HCT116 (cell line): ENCODE measurements around the gene PEX10. TPM values are rescaled to one million over a fixed set of nuclear protein-coding genes. Genes with fewer than 3 reads are reported as not detected.

ENCODE experiments used
- ATAC-seq: fragments of 200-7000 bp; cut with Tn5 transposase; 2 replicates; pipeline ENCODE4 v1.9.1; 2020; ENCODE audit warnings: mild to moderate bottlenecking, moderate library complexity
- BruUV-seq: library from RNA; stranded (reverse); fragments of 400-500 nt; replicated peaks from 2 replicates; lab custom pipeline; 2021; lab: Mats Ljungman, UMichigan
- CTCF ChIA-PET: fragments of 300-600 bp; sonication (Branson Sonifier 250); formaldehyde crosslinking; loops from one replicate; lab custom pipeline; 2021; ENCODE audit warnings: antibody characterized with exemption; lab: Charles Lee
- POLR2A ChIA-PET: fragments of 300-600, 350-600 bp; sonication (Branson Sonifier 250); formaldehyde crosslinking; loops from one replicate; lab custom pipeline; 2021; ENCODE audit warnings: antibody characterized with exemption; lab: Charles Lee
- RAD21 ChIA-PET, 2 experiments: fragments of 300-600 bp; sonication (Branson Sonifier 250); formaldehyde crosslinking; loops; one replicate each; lab custom pipeline; 2023; ENCODE audit warnings: low total read pairs in 2 of 2; ENCODE audit not compliant: uncharacterized antibody in 2 of 2, unreplicated experiment in 2 of 2, low non-redundant PET in 1 of 2; lab: Charles Lee
- DNase-seq: peaks from one replicate; pipeline ENCODE4 v3.0.0-alpha.2; 2010; ENCODE audit warnings: low read depth, low spot score
- H2AFZ ChIP-seq: fragments of 200-600 bp; shearing (Covaris generic), sonication (generic); 2 replicates; pipeline ENCODE4 v1.6.1; 2017; ENCODE audit warnings: low read depth, mixed run types, mixed read lengths, antibody characterized with exemption, low read length; ENCODE audit not compliant: poor library complexity, severe bottlenecking
- H3K27ac ChIP-seq: 2 replicates; pipeline ENCODE4 v1.5.1; 2012; ENCODE audit warnings: low read depth, low read length
- H3K27me3 ChIP-seq: fragments of 200-600 bp; sonication (generic); 2 replicates; pipeline ENCODE4 v1.6.1; 2016; ENCODE audit warnings: mixed run types, low read length, mixed read lengths; ENCODE audit not compliant: insufficient read depth
- H3K36me3 ChIP-seq, 2 experiments: fragments of 200-500 bp in 1 of 2; fragments of 200-600 bp in 1 of 2; sonication (Bioruptor generic) in 1 of 2; sonication (generic) in 1 of 2; 2 replicates each; pipeline versions ENCODE4 v1.5.1 to v1.6.1; 2014 to 2016; ENCODE audit warnings: low read length in 2 of 2, inconsistent platforms in 1 of 2, mixed read lengths in 1 of 2, mixed run types in 1 of 2; ENCODE audit not compliant: insufficient read depth in 2 of 2, control insufficient read depth in 1 of 2
- H3K4me1 ChIP-seq, 2 experiments: fragments of 200-600 bp in 1 of 2; sonication (generic) in 1 of 2; 2 replicates each; pipeline versions ENCODE4 v1.5.1 to v1.6.1; 2012 to 2017; ENCODE audit warnings: low read length in 2 of 2, inconsistent platforms in 1 of 2, mild to moderate bottlenecking in 1 of 2, mixed read lengths in 1 of 2, mixed run types in 1 of 2, moderate library complexity in 1 of 2; ENCODE audit not compliant: insufficient read depth in 2 of 2, control insufficient read depth in 1 of 2
- H3K4me2 ChIP-seq: fragments of 200-600 bp; sonication (generic); 2 replicates; pipeline ENCODE4 v1.6.1; 2017; ENCODE audit warnings: mixed run types, low read length, mixed read lengths
- H3K4me3 ChIP-seq, 2 experiments: fragments of 200-600 bp in 1 of 2; sonication (generic) in 1 of 2; replicated peaks in 1 of 2; 2 replicates each; pipeline ENCODE4 v1.5.1; 2011 to 2016; ENCODE audit warnings: low read length in 2 of 2, control low read depth in 1 of 2, low read depth in 1 of 2, mild to moderate bottlenecking in 1 of 2, mixed read lengths in 1 of 2, mixed run types in 1 of 2
- H3K79me2 ChIP-seq: fragments of 200-600 bp; sonication (generic); 2 replicates; pipeline ENCODE4 v1.6.1; 2017; ENCODE audit warnings: mild to moderate bottlenecking, mixed run types, low read length, moderate library complexity, mixed read lengths; ENCODE audit not compliant: insufficient read depth
- H3K9ac ChIP-seq: fragments of 200-600 bp; sonication (generic); 2 replicates; pipeline ENCODE4 v1.6.1; 2016; ENCODE audit warnings: low read length, mixed read lengths
- H3K9me2 ChIP-seq: fragments of 200-600 bp; sonication (generic), shearing (Covaris generic); 2 replicates; pipeline ENCODE4 v1.6.1; 2017; ENCODE audit warnings: mixed run types, mild to moderate bottlenecking, moderate library complexity; ENCODE audit not compliant: insufficient read depth
- H3K9me3 ChIP-seq, 2 experiments: fragments of 200-500 bp in 1 of 2; fragments of 200-600 bp in 1 of 2; sonication (Bioruptor generic) in 1 of 2; sonication (generic) in 1 of 2; 2 replicates each; pipeline ENCODE4 v1.6.1; 2014 to 2017; ENCODE audit warnings: low read length in 2 of 2, mixed read lengths in 2 of 2, inconsistent platforms in 1 of 2, low read depth in 1 of 2, mild to moderate bottlenecking in 1 of 2, mixed run types in 1 of 2, moderate library complexity in 1 of 2; ENCODE audit not compliant: control insufficient read depth in 1 of 2, insufficient read depth in 1 of 2
- H4K20me1 ChIP-seq: fragments of 200-600 bp; sonication (generic), shearing (Covaris generic); 2 replicates; pipeline ENCODE4 v1.6.1; 2017; ENCODE audit warnings: mixed run types, mild to moderate bottlenecking, moderate library complexity; ENCODE audit not compliant: insufficient read depth
- CBX3 ChIP-seq: IDR thresholded peaks from 2 replicates; pipeline ENCODE4 v1.6.1; 2012; ENCODE audit warnings: low read depth
- CEBPB ChIP-seq: IDR thresholded peaks from 2 replicates; pipeline ENCODE4 v1.6.1; 2012; ENCODE audit warnings: low read depth
- ELF1 ChIP-seq: IDR thresholded peaks from 2 replicates; pipeline ENCODE4 v1.6.1; 2012; ENCODE audit warnings: low read depth, borderline replicate concordance
- EZH2 ChIP-seq: fragments of 200-600 bp; sonication (generic); IDR thresholded peaks from 2 replicates; pipeline ENCODE4 v1.6.1; 2017; ENCODE audit warnings: antibody characterized with exemption, mixed run types
- FOSL1 ChIP-seq: IDR thresholded peaks from 2 replicates; pipeline ENCODE4 v1.6.1; 2012; ENCODE audit warnings: low read depth
- MAX ChIP-seq: IDR thresholded peaks from 2 replicates; pipeline ENCODE4 v1.6.1; 2012
- POLR2AphosphoS5 ChIP-seq: IDR thresholded peaks from 2 replicates; pipeline ENCODE4 v1.6.1; 2011; ENCODE audit warnings: mild to moderate bottlenecking, low read depth, low read length, moderate library complexity
- RAD21 ChIP-seq: IDR thresholded peaks from 2 replicates; pipeline ENCODE4 v1.6.1; 2012; ENCODE audit warnings: low read depth, mild to moderate bottlenecking
- REST ChIP-seq: IDR thresholded peaks from 2 replicates; pipeline ENCODE4 v1.6.1; 2012; ENCODE audit warnings: low read depth
- SIN3A ChIP-seq: IDR thresholded peaks from 2 replicates; pipeline ENCODE4 v1.6.1; 2012; ENCODE audit warnings: low read depth
- SP1 ChIP-seq: IDR thresholded peaks from 2 replicates; pipeline ENCODE4 v1.6.1; 2012; ENCODE audit warnings: low read depth
- SRF ChIP-seq: IDR thresholded peaks from 2 replicates; pipeline ENCODE4 v1.6.1; 2012; ENCODE audit warnings: low read depth
- ZBTB33 ChIP-seq: IDR thresholded peaks from 2 replicates; pipeline ENCODE4 v1.6.1; 2011; ENCODE audit warnings: mild to moderate bottlenecking, low read length, moderate library complexity; ENCODE audit not compliant: insufficient replicate concordance; ENCODE audit errors: extremely low read depth
- ZFX ChIP-seq: fragments of 450-650 bp; IDR thresholded peaks from 2 replicates; pipeline ENCODE4 v1.6.1; 2017
- ZNF274 ChIP-seq: fragments of 200-500 bp; sonication (Bioruptor generic); IDR thresholded peaks from 2 replicates; pipeline ENCODE4 v1.6.1; 2014; ENCODE audit warnings: mild to moderate bottlenecking, low read depth, low read length, inconsistent platforms
- intact Hi-C: fragments of 100-400 bp; cut with micrococcal nuclease; formaldehyde crosslinking; loops from 2 replicates; pipeline ENCODE4 v1.10.0; 2022
- total RNA-seq: library from RNA; stranded (reverse); gene quantifications from one replicate; pipeline ENCODE4 v1.2.1, GENCODE V29; 2021; ENCODE audit not compliant: unreplicated experiment

The PEX10 gene
- total RNA-seq, 1 experiment from 2014 or later: 27.9 TPM

- TF ChIP-seq MAX: peak; percentile 76; the same call in 1 of the 2 replicates
- peak; percentile 86 for TF ChIP-seq SIN3A
- peak; percentile 93 for TF ChIP-seq SRF
- TF ChIP-seq POLR2AphosphoS5: peak; percentile 84
- no peak for TF ChIP-seq EZH2
- no peak; the same call in 1 of the 2 replicates for TF ChIP-seq ELF1
- TF ChIP-seq, all 23 proteins: peak for 10
Observed at GRCh38 chr1:2391041-2391930, 21.1 kb downstream of the PEX10 start, which contains the start of the genes MORN1 and RER1 (continued).

- Histone ChIP-seq H3K4me2 (peak overlapping the region; percentile 96), H4K20me1 (0 out of 2 replicates have a peak, but pooled peaks cover 7% of the 10 kb centered on the region), H2AFZ (no peak overlapping the region), H3K36me3 (peaks cover 17 to 19% of the 10 kb centered on the region in 2 experiments), H3K4me1 (peaks cover 17 to 25% of the 10 kb centered on the region in 2 experiments), H3K9me2 (no peaks in the 10 kb centered on the region), H3K9ac (no peak overlapping the region), H3K4me3 (peak overlapping the region; percentile 89 to 99), H3K9me3 (no peaks in the 10 kb centered on the region), H3K79me2 (peaks cover 49% of the 10 kb centered on the region), H3K27me3 (no peaks in the 10 kb centered on the region), H3K27ac (peak overlapping the region; percentile 85)
- no TSS peak for BruUV-seq
- intact Hi-C loops: no loop called here
- POLR2A ChIA-PET: interaction anchor here (0.5 kb wide), 1 partner anchor 529 kb away, joined by 3 read pairs; no protein-coding TSS in a partner anchor
- ATAC-seq (no peak), DNase-seq (no peak)
- CTCF ChIA-PET: interaction anchor here (2.2 kb wide), 1 partner anchor 8 kb away, joined by 16 read pairs; no protein-coding TSS in a partner anchor
- RAD21 ChIA-PET: no interaction called here
- TF ChIP-seq CBX3: no peak
- TF ChIP-seq REST: no peak
- TF ChIP-seq ZFX: no peak
- TF ChIP-seq RAD21: no peak
- TF ChIP-seq MAX: no peak
- TF ChIP-seq SP1: no peak
- no peak for TF ChIP-seq ZNF274
- TF ChIP-seq ELF1: no peak
- no peak for TF ChIP-seq CEBPB
- no peak for TF ChIP-seq FOSL1
- TF ChIP-seq ZBTB33: no peak
- TF ChIP-seq EZH2: no peak
Observed at GRCh38 chr1:2389644-2390043, 22.7 kb downstream of the PEX10 start.
